HG02973 (cell line): Measurements from ENCODE around the gene USP6NL.
"Not testable (repeated sequence)": the region's sequence is repeated elsewhere in the genome, so short reads cannot be mapped to it uniquely, and the experiment has no call there.

Experiments used
- ATAC-seq: cut with Tn5 transposase; IDR thresholded peaks from one replicate; pipeline ENCODE4 v1.9.1; 2021; ENCODE audit warnings: moderate library complexity; ENCODE audit not compliant: unreplicated experiment

The USP6NL gene

GRCh38 chr10:11611248-11612020 is at the start of gene USP6NL:
USP6NL (minus strand) TSS chr10:11611650; CDS start chr10:11597634, 14,016 bp downstream.
- peak; percentile 53 for ATAC-seq

GRCh38 chr10:11658801-11659368 is 47.4 kb upstream of the USP6NL start:
- no peak for ATAC-seq

GRCh38 chr10:11655836-11656235 is 44.4 kb upstream of the USP6NL start:
- no peak for ATAC-seq

- no peak for ATAC-seq
Measured at GRCh38 chr10:11654659-11655058, 43.2 kb upstream of the USP6NL start.

- no peak for ATAC-seq
Measured at GRCh38 chr10:11653758-11654471, 42.5 kb upstream of the USP6NL start.

GRCh38 chr10:11647676-11648075 is 36.2 kb upstream of the USP6NL start:
- no peak for ATAC-seq

- ATAC-seq, result no peak
Measured at GRCh38 chr10:11646450-11646849, 35.0 kb upstream of the USP6NL start.

GRCh38 chr10:11643039-11643438 is 31.6 kb upstream of the USP6NL start:
- ATAC-seq, result no peak

GRCh38 chr10:11642566-11642965 is 31.1 kb upstream of the USP6NL start:
- ATAC-seq, result no peak

- ATAC-seq, result no peak
Measured at GRCh38 chr10:11639849-11640764, 28.7 kb upstream of the USP6NL start.

GRCh38 chr10:11639362-11639761 is 27.9 kb upstream of the USP6NL start:
- no peak for ATAC-seq

- ATAC-seq, result no peak
Measured at GRCh38 chr10:11638055-11638698, 26.7 kb upstream of the USP6NL start.

GRCh38 chr10:11636697-11637303 is 25.4 kb upstream of the USP6NL start:
- no peak for ATAC-seq

GRCh38 chr10:11631890-11632587 is 20.6 kb upstream of the USP6NL start:
- peak; percentile 96 for ATAC-seq

- no peak for ATAC-seq
Measured at GRCh38 chr10:11631291-11631690, 19.8 kb upstream of the USP6NL start.

GRCh38 chr10:11629731-11630130 is 18.3 kb upstream of the USP6NL start:
- no peak for ATAC-seq

- not testable (repeated sequence) for ATAC-seq
Measured at GRCh38 chr10:11627941-11628340, 16.5 kb upstream of the USP6NL start.

- no peak for ATAC-seq
Measured at GRCh38 chr10:11626071-11626470, 14.6 kb upstream of the USP6NL start.

GRCh38 chr10:11625019-11625735 is 13.7 kb upstream of the USP6NL start:
- peak; percentile 72 for ATAC-seq
